ENCODE data around the gene CDC42BPG. TPM values are rescaled to one million over a fixed set of nuclear protein-coding genes. Genes with fewer than 3 reads are reported as not detected.
A peak's percentile ranks its signal among the peaks of the same experiment; 100 is the strongest.

Gene CDC42BPG
- total RNA-seq, 1 experiment from 2014 or later: 24.9 TPM

GRCh38 chr11:64774144-64774543, 70.3 kb downstream of the CDC42BPG start:
- Mint-ChIP-seq H3K27ac (peak overlapping the region in 1 of 3 experiments; percentile 41; a peak in 1 of 7 replicates), H3K36me3 (ENCODE audit: insufficient read depth in 1 of 3, low read depth in 3 of 3) (peaks cover 77 to 84% (median 84%) of the 10 kb centered on the region in 3 experiments), H3K4me3 (no peak overlapping the region), H3K9me3 (no peaks in the 10 kb centered on the region; a peak in 1 of 5 replicates), H3K4me1 (peaks cover 21 to 26% of the 10 kb centered on the region in 2 experiments), H3K27me3 (ENCODE audit: low read depth) (no peaks in the 10 kb centered on the region)
- H3K9me3 ChIP-seq (ENCODE audit: control insufficient read depth, low read depth, low read length): no peaks in the 10 kb centered on the region
- peaks cover 3% of the 10 kb centered on the region for H4K20me1 ChIP-seq (ENCODE audit: control insufficient read depth, insufficient read depth, insufficient read length)
- H3K27ac ChIP-seq (ENCODE audit: insufficient read length, low read depth, low read length): no peak overlapping the region
- no peak for TF ChIP-seq CTCF (conservative IDR thresholded peaks at IDR 0.05)
- H3K4ac ChIP-seq (ENCODE audit: low read depth, low read length): no peak overlapping the region
- H2BK5ac ChIP-seq (ENCODE audit: insufficient read length, low read length): no peak overlapping the region
- H2AK5ac ChIP-seq (ENCODE audit: insufficient read length, low read length): no peak overlapping the region
- H3K14ac ChIP-seq (ENCODE audit: insufficient read depth, low read length): no peak overlapping the region
- H3K56ac ChIP-seq (ENCODE audit: insufficient read length, low read depth, low read length): no peak overlapping the region
- H3T11ph ChIP-seq (ENCODE audit: low read length): no peak overlapping the region
- H3K4me1 ChIP-seq (ENCODE audit: insufficient read depth, low read length): no peaks in the 10 kb centered on the region
- no peak overlapping the region for H2BK12ac ChIP-seq (ENCODE audit: insufficient read length, low read depth, low read length)
- DNase-seq: no peak
- peaks cover 26% of the 10 kb centered on the region for H3K79me2 ChIP-seq (ENCODE audit: insufficient read depth, low read length)
- no peak overlapping the region for H3K18ac ChIP-seq (ENCODE audit: insufficient read length, low read depth, low read length)
- H4K8ac ChIP-seq (replicated peaks; ENCODE audit: insufficient read length, low read depth, low read length): no peak overlapping the region
- no peak overlapping the region for H3K4me2 ChIP-seq (ENCODE audit: insufficient read depth, insufficient read length, low read length)
- H4K91ac ChIP-seq (ENCODE audit: insufficient read length, low read depth, low read length): no peak overlapping the region
- no peak overlapping the region for H3K23ac ChIP-seq (ENCODE audit: insufficient read length, low read depth, low read length)
- peaks cover 7% of the 10 kb centered on the region for H3K79me1 ChIP-seq (ENCODE audit: insufficient read depth, low read depth, low read length, poor library complexity, severe bottlenecking)
- no peaks in the 10 kb centered on the region for H3K27me3 ChIP-seq (ENCODE audit: insufficient read depth, low read length)
- no peak overlapping the region for H2BK120ac ChIP-seq (ENCODE audit: low read depth, low read length, poor library complexity, severe bottlenecking)
- H3K9ac ChIP-seq (ENCODE audit: extremely low read depth, insufficient read length, low read length): no peak overlapping the region
- no peak overlapping the region for H4K5ac ChIP-seq (ENCODE audit: insufficient read length, low read depth, low read length)
- no peak overlapping the region for H2BK15ac ChIP-seq (ENCODE audit: low read depth, low read length)
- no peak overlapping the region for H2BK20ac ChIP-seq (ENCODE audit: low read depth, low read length, poor library complexity, severe bottlenecking)
- no peak overlapping the region for H2AFZ ChIP-seq (ENCODE audit: low read length)
- no CpG with 5 or more reads among the region's 5 CpGs for WGBS (ENCODE audit: extremely low coverage, insufficient read length, low lambda C conversion rate)
- no peaks in the 10 kb centered on the region for H3K23me2 ChIP-seq (ENCODE audit: insufficient read length, low read depth, low read length, poor library complexity, severe bottlenecking)

Other genes with a start within 250 kb of the CDC42BPG start
- gene NRXN2, start 121.5 kb downstream of the CDC42BPG start, total RNA-seq (2021): 3.9 and 4.8 TPM in 2 replicates
- gene RASGRP2, start 100.5 kb downstream of the CDC42BPG start, total RNA-seq (2021): 24.0 and 26.9 TPM in 2 replicates
- gene PYGM, start 84.7 kb downstream of the CDC42BPG start, total RNA-seq (2021): 3.6 TPM in 2 replicates
- 514 and 528 TPM in 2 replicates for gene SF1, start 66.1 kb downstream of the CDC42BPG start, total RNA-seq (2021)
- 21.6 and 24.7 TPM in 2 replicates for gene MAP4K2, start 41.4 kb downstream of the CDC42BPG start, total RNA-seq (2021)
- gene MEN1, start 34.1 kb downstream of the CDC42BPG start, total RNA-seq (2021): 49.9 and 50.0 TPM in 2 replicates
- 29.1 and 31.0 TPM in 2 replicates for gene EHD1, start 34.0 kb upstream of the CDC42BPG start, total RNA-seq (2021)
- 21.3 and 22.1 TPM in 2 replicates for gene ATG2A, start 72.6 kb upstream of the CDC42BPG start, total RNA-seq (2021)
- gene PPP2R5B, start 80.0 kb upstream of the CDC42BPG start, total RNA-seq (2021): 5.0 and 6.3 TPM in 2 replicates
- gene GPHA2, start 91.2 kb upstream of the CDC42BPG start, total RNA-seq (2021): 1.3 and 2.1 TPM in 2 replicates
- gene MAJIN, start 127.5 kb upstream of the CDC42BPG start, total RNA-seq (2021): not detected in 2 replicates
- gene BATF2, start 152.3 kb upstream of the CDC42BPG start, total RNA-seq (2021): 0.72 and 1.0 TPM in 2 replicates
- gene ARL2, start 169.5 kb upstream of the CDC42BPG start, total RNA-seq (2021): 200 and 203 TPM in 2 replicates
- 24.3 and 25.7 TPM in 2 replicates for gene SNX15, start 182.8 kb upstream of the CDC42BPG start, total RNA-seq (2021)
- 20.7 and 21.9 TPM in 2 replicates for gene SAC3D1, start 196.6 kb upstream of the CDC42BPG start, total RNA-seq (2021)
- 1.0 and 1.2 TPM in 2 replicates for gene NAALADL1, start 213.9 kb upstream of the CDC42BPG start, total RNA-seq (2021)
- gene CDCA5, start 239.4 kb upstream of the CDC42BPG start, total RNA-seq (2021): 93.9 and 94.8 TPM in 2 replicates
- 24.2 and 26.7 TPM in 2 replicates for gene ZFPL1, start 239.6 kb upstream of the CDC42BPG start, total RNA-seq (2021)